ENCODE results near the gene RYR3. TPM values are rescaled to one million over a fixed set of nuclear protein-coding genes. Genes with fewer than 3 reads are reported as not detected.

The RYR3 gene
- polyA plus RNA-seq, 1 donor (not counting 4 experiments of a cell fraction or from before 2014, with no cell fraction given), result 0.04 TPM

- Histone ChIP-seq H3K4me1 (ENCODE audit: control insufficient read depth, extremely low read depth, insufficient read depth, low read length) (no peaks in the 10 kb centered on the region), H4K20me1 (ENCODE audit: control insufficient read depth, extremely low read depth, insufficient read depth, low read length) (no peaks in the 10 kb centered on the region), H2AFZ (ENCODE audit: control insufficient read depth, low read length) (no peak overlapping the region), H3K27ac (ENCODE audit: control insufficient read depth, insufficient read depth, low read length) (no peak overlapping the region), H3K79me2 (ENCODE audit: control insufficient read depth, insufficient read depth, low read length) (no peaks in the 10 kb centered on the region), H3K9ac (ENCODE audit: control insufficient read depth, extremely low read depth, insufficient read depth, low read length) (no peak overlapping the region), H3K27me3 (ENCODE audit: control insufficient read depth, extremely low read depth, insufficient read depth, low read length) (no peaks in the 10 kb centered on the region), H3K4me2 (ENCODE audit: control insufficient read depth, extremely low read depth, insufficient read depth, low read depth, low read length) (no peak overlapping the region), H3K9me1 (ENCODE audit: control insufficient read depth, extremely low read depth, insufficient read depth, low read length) (no peaks in the 10 kb centered on the region), H3K4me3 (ENCODE audit: control insufficient read depth in 2 of 3, extremely low read depth in 1 of 3, insufficient read depth in 2 of 3, low read depth in 1 of 3, low read length in 3 of 3) (no peak overlapping the region), H3K36me3 (ENCODE audit: control insufficient read depth in 2 of 2, extremely low read depth in 1 of 2, insufficient read depth in 2 of 2, low read length in 2 of 2) (no peaks in the 10 kb centered on the region), H3K9me3 (ENCODE audit: control insufficient read depth, low read depth, low read length) (no peaks in the 10 kb centered on the region)
- dilution Hi-C loops (cut with MboI; ENCODE audit: extremely low pct_ligation_motif_present, low sequenced_read_pairs), result no loop called here
- no peak for TF ChIP-seq CTCF (optimal IDR thresholded peaks at IDR 0.05 in 1 of 3, IDR thresholded peaks at IDR 0.05 in 1 of 3, conservative IDR thresholded peaks at IDR 0.05 in 1 of 3; ENCODE audit: extremely low read depth in 1 of 3, insufficient read depth in 2 of 3, low read length in 3 of 3)
- no peak for TF ChIP-seq EZH2 (IDR thresholded peaks at IDR 0.05; ENCODE audit: low read length)
- DNase-seq (ENCODE audit: low read depth, low spot score) (no peak), FAIRE-seq (no peak)
Measured at GRCh38 chr15:33526532-33526931, 215.8 kb downstream of the RYR3 start.

GRCh38 chr15:33533197-33533596, 222.4 kb downstream of the RYR3 start:
- no peak overlapping the region for H3K9ac ChIP-seq (ENCODE audit: control insufficient read depth, extremely low read depth, insufficient read depth, low read length)
- FAIRE-seq (no peak), DNase-seq (ENCODE audit: low read depth, low spot score) (no peak)
- H3K4me2 ChIP-seq (ENCODE audit: control insufficient read depth, extremely low read depth, insufficient read depth, low read depth, low read length), result no peak overlapping the region
- no peaks in the 10 kb centered on the region for H3K9me3 ChIP-seq (ENCODE audit: control insufficient read depth, low read depth, low read length)
- H3K36me3 ChIP-seq (ENCODE audit: control insufficient read depth in 2 of 2, extremely low read depth in 1 of 2, insufficient read depth in 2 of 2, low read length in 2 of 2), result no peaks in the 10 kb centered on the region
- peaks cover 7% of the 10 kb centered on the region for H3K27me3 ChIP-seq (ENCODE audit: control insufficient read depth, extremely low read depth, insufficient read depth, low read length)
- no peaks in the 10 kb centered on the region for H4K20me1 ChIP-seq (ENCODE audit: control insufficient read depth, extremely low read depth, insufficient read depth, low read length)
- no peaks in the 10 kb centered on the region for H3K79me2 ChIP-seq (ENCODE audit: control insufficient read depth, insufficient read depth, low read length)
- no peaks in the 10 kb centered on the region for H3K4me1 ChIP-seq (ENCODE audit: control insufficient read depth, extremely low read depth, insufficient read depth, low read length)
- no peak overlapping the region for H3K27ac ChIP-seq (ENCODE audit: control insufficient read depth, insufficient read depth, low read length)
- dilution Hi-C loops (cut with MboI; ENCODE audit: extremely low pct_ligation_motif_present, low sequenced_read_pairs), result no loop called here
- H3K9me1 ChIP-seq (ENCODE audit: control insufficient read depth, extremely low read depth, insufficient read depth, low read length), result no peaks in the 10 kb centered on the region
- H3K4me3 ChIP-seq (ENCODE audit: control insufficient read depth in 2 of 3, extremely low read depth in 1 of 3, insufficient read depth in 2 of 3, low read depth in 1 of 3, low read length in 3 of 3), result no peak overlapping the region
- TF ChIP-seq CTCF (optimal IDR thresholded peaks at IDR 0.05 in 1 of 3, IDR thresholded peaks at IDR 0.05 in 1 of 3, conservative IDR thresholded peaks at IDR 0.05 in 1 of 3; ENCODE audit: extremely low read depth in 1 of 3, insufficient read depth in 2 of 3, low read length in 3 of 3), result no peak
- no peak for TF ChIP-seq EZH2 (IDR thresholded peaks at IDR 0.05; ENCODE audit: low read length)
- H2AFZ ChIP-seq (ENCODE audit: control insufficient read depth, low read length), result no peak overlapping the region
